Mucosa of descending colon (tissue), 3 donors: ENCODE results near the gene C2orf78. TPM values are rescaled to one million over a fixed set of nuclear protein-coding genes. Genes with fewer than 3 reads are reported as not detected.
A peak's percentile ranks its signal among the peaks of the same experiment; 100 is the strongest.
"Not testable (repeated sequence)": the region's sequence is repeated elsewhere in the genome, so short reads cannot be mapped to it uniquely, and the experiment has no call there.

Experiments
- ATAC-seq: fragments of 200-7000 bp; cut with Tn5 transposase; one replicate; pipeline ENCODE4 v1.9.1; 2020; ENCODE audit warnings: mild to moderate bottlenecking, moderate library complexity
- DNase-seq, 3 donors: peaks; one replicate each; pipeline ENCODE4 v3.0.0-alpha.2; 2020
- H3K36me3 ChIP-seq: fragments of 200-600 bp; one replicate; pipeline ENCODE4 v1.8.0; 2021; ENCODE audit warnings: low read depth, mild to moderate bottlenecking
- H3K4me1 ChIP-seq: fragments of 200-600 bp; one replicate; pipeline ENCODE4 v1.8.0; 2021; ENCODE audit warnings: low read depth, mild to moderate bottlenecking
- H3K4me3 ChIP-seq: fragments of 200-600 bp; one replicate; pipeline ENCODE4 v1.8.0; 2021; ENCODE audit warnings: mild to moderate bottlenecking
- H3K9me3 ChIP-seq: fragments of 200-600 bp; one replicate; pipeline ENCODE4 v1.8.0; 2021; ENCODE audit warnings: mild to moderate bottlenecking
- intact Hi-C, 2 donors: fragments of 100-400 bp; cut with DNase I in 1 of 2; cut with micrococcal nuclease in 1 of 2; formaldehyde crosslinking; loops; one replicate each; pipeline versions ENCODE4 v1.11.0 to v1.11.1; 2022; cut with DNase I, micrococcal nuclease
- long read RNA-seq, 2 donors: library from polyadenylated mRNA; unstranded; transcript quantifications; one replicate each; pipeline ENCODE4 v2.0.0, GENCODE V29; 2019 to 2021
- total RNA-seq, 3 donors: library from RNA; stranded (reverse); fragmentation: NEBNext Ultra II Directional in 2 of 3; extraction: Animal tissue kit (Norgen Biotek cat#: 25700) in 2 of 3; gene quantifications; one replicate each; pipeline versions ENCODE4 v1.2.1 to v1.2.4, GENCODE V29; 2021 to 2023
- TF ChIP-seq, protein P1 (sequence below): fragments of 200-600 bp; IDR thresholded peaks from one replicate; pipeline ENCODE4 v1.8.0; 2022; ENCODE audit warnings: antibody characterized with exemption, mild to moderate bottlenecking
- donor health status: DM: no; HTN: no; CAD: no; lungs with moderate emphysema.
- donor health status: DM: no; HTN: no; CAD: no.
- donor health status: DM: no; HTN: yes; CAD: no.

C2orf78 gene, protein sequence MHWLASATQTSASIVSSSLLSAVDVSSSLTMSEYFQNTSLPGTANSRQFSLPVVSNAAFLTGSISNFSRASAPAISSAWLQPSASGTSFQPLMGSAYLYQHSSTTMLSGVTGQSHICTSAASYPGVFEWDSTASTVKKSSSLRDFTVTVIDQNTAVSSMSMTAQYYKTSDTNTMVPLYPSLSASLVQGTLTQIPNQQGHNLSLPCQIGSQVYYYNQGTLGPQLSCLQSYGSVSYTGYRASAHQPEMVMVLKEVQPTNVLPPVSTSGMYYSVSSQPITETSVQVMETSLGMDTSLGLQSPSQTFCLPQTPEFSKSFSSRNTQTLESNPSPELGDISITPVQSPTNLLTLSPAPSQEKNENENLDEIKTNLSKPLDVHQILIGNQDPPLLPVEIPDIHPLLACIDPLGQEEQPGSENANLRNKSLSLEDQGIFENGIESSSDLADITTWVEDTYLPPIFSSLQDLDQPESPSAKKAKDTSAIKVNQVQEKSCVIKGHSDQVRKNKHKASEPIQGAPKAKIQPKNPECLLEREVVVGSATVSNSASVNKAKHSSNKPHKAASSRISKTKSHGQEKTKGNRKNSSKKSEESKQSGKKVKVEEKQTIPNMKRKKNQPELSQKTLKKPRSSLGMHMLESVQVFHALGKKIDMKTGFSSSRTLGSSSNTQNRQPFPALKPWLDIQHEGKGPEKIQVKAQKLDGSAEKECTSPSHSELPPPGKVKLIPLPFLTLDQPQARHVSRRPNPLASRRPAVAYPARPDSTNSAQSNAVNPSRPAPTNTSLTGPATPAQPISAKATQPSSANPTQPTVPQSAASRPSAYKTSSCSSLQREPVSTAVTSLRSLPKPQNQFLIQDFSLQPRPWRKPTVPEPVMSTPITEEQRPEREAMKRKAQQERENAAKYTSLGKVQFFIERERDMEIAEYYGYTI
- not detected for total RNA-seq
- long read RNA-seq, donor 1, result 0 reads
- long read RNA-seq, donor 2, result 0 reads

DNA sequence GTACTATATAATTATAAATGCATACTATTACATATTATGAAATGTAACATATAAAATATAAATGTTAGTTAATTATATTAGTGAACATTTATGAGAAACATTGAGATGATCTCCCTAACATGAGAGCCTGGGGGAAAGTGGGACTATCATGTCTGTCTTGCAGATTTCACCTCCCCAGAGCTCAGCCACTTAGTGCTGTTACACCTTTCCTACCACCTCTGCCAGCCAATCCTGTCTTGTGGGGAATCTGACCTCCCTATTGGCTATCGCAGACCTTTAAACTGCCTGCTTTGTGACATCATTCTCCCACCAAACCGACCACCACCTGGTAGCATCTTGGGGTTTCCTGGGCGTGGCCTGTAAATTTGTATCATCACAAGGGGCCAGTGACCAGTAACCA, at the start of gene C2orf78:
Gene C2orf78, plus strand, starts transcription at position 301 of the 400 bp plus-strand sequence. CDS start 127 bp downstream, outside the sequence.
- DNase-seq, H3K36me3 ChIP-seq, H3K4me3 ChIP-seq, H3K9me3 ChIP-seq, H3K4me1 ChIP-seq, ATAC-seq, intact Hi-C loops: not testable (repeated sequence)

DNA sequence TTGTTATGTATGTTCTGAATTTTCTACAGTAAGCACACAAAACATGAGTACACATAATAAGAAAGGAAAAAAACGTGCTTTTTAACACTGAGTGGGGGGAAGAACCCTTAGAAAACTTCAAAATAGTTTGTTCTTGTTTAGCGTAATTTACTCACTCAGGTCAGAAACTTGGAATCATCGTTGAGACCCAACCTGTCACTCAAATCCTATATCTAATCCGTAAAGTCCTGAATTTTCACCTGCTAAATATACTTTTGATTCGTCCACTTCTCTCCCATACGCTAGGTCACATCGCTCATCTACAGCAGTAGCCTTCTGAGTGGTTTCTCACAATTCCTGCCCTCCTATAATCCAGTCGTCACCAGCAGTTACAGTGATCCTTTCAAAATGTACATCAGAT, 47.6 kb upstream of the C2orf78 start:
- Histone ChIP-seq H3K9me3 (no peaks in the 10 kb centered on the region), H3K4me1 (peaks cover 8% of the 10 kb centered on the region), H3K36me3 (no peaks in the 10 kb centered on the region), H3K4me3 (peak overlapping the region; percentile 50)
- TF ChIP-seq, protein P1, sequence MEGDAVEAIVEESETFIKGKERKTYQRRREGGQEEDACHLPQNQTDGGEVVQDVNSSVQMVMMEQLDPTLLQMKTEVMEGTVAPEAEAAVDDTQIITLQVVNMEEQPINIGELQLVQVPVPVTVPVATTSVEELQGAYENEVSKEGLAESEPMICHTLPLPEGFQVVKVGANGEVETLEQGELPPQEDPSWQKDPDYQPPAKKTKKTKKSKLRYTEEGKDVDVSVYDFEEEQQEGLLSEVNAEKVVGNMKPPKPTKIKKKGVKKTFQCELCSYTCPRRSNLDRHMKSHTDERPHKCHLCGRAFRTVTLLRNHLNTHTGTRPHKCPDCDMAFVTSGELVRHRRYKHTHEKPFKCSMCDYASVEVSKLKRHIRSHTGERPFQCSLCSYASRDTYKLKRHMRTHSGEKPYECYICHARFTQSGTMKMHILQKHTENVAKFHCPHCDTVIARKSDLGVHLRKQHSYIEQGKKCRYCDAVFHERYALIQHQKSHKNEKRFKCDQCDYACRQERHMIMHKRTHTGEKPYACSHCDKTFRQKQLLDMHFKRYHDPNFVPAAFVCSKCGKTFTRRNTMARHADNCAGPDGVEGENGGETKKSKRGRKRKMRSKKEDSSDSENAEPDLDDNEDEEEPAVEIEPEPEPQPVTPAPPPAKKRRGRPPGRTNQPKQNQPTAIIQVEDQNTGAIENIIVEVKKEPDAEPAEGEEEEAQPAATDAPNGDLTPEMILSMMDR, result no peak
- no peak for DNase-seq
- intact Hi-C loops, result no loop called here
- ATAC-seq, result no peak

DNA sequence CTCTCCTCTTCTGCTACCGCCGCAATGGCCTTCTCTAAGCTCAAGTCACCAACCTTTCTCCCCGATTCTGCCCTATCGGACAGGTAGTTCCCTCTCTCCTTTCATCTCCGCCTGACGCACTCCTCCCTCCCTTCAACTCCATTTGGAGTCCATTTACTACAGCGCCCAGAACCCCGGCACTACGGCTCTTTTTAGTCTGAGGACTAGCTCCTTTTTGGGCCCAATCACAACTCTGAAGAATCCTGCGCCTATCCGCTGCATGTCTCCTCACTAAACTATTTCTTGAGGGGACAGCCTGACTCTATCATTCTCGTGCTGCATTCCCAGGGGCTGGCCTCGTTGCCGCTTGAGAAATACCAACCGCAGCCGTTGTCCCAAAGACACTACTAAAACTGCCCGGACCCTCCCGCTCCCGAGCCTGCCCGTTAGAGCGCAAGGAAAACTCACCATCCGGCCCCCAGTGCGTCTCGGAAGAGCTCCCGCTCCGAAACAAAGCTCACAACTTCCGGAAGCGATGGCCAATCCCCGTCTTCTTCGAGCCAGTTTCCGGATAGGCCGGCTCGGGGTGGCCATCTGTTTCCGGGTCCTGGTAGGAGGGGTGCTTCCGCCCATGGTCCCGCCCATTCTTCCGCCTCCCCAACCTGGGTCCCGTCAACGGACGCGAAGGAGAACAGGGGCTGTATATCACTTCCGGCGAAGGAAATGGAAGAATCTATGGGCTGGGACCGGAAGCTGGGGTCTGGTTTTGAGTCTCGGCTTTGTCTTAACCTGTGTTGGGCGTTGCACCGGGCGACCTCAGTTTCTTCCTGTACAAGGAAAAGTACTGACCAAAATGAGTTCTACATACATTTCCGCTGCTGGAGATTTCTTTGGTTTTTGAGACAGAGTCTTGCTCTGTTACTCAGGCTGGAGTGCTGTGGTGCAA, 46.9 kb upstream of the C2orf78 start, which contains the start of gene TPRKB:
Gene TPRKB, minus strand, starts transcription at position 491 of the 925 bp plus-strand sequence. CDS start 2,776 bp downstream, outside the sequence.
- intact Hi-C loops, result no loop called here
- DNase-seq (peak; percentile 96 to 98 (median 97)), ATAC-seq (peak; percentile 100)
- TF ChIP-seq, protein P1, result no peak
- Histone ChIP-seq H3K36me3 (no peaks in the 10 kb centered on the region), H3K4me1 (peaks cover 8% of the 10 kb centered on the region), H3K4me3 (peak within 1 kb of the TSS; percentile 50), H3K9me3 (no peaks in the 10 kb centered on the region)

DNA sequence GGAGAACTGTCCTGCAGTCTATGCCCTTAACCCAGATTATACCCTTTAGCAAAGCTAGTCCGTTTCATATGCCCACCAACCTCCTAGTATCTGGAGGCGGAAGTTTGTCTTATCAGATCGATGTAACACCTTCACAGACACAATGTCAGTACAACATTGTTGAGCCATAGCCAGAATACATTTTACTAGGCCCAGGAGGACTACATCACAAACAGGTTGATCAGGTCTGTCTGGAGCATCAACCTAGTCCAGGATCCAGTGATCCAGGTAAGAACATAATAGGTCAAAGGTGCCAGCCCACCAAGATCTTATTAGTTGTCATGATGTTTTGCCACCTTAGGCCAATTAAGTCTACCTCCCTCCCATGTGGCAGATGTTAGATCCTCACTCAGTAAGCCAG, 44.9 kb upstream of the C2orf78 start:
- TF ChIP-seq, protein P1, result no peak
- H3K9me3 ChIP-seq, result no peaks in the 10 kb centered on the region
- peaks cover 8% of the 10 kb centered on the region for H3K4me1 ChIP-seq
- intact Hi-C loops, result no loop called here
- no peak for ATAC-seq
- no peak overlapping the region for H3K4me3 ChIP-seq
- H3K36me3 ChIP-seq, result no peaks in the 10 kb centered on the region
- DNase-seq, result no peak

DNA sequence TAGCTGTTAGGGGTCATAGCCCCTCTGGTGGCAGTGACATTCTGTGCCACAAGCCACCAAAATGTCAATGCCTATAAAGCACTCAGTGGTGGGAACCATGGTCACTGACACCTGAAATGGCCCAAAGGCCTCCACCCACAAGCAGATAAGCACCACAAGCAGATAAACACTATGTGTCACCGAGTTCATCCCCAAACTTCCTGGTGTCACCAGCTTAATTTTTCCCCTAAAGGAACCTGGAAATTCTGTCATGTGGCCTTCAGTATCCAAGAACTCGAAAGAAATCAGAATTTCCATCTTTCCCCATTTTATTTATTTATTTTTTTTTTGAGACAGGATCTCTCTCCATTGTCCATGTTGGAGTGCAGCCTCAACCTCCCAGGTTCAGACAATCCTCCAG, 43.2 kb upstream of the C2orf78 start:
- no peak for ATAC-seq
- TF ChIP-seq, protein P1, result no peak

More for the DNA sequence above, 43.2 kb upstream of the C2orf78 start:
- H3K4me3 ChIP-seq, result no peak overlapping the region
- no peak for DNase-seq
- no peaks in the 10 kb centered on the region for H3K9me3 ChIP-seq
- H3K36me3 ChIP-seq, result no peaks in the 10 kb centered on the region
- peaks cover 8% of the 10 kb centered on the region for H3K4me1 ChIP-seq
- intact Hi-C loops, result no loop called here
